G401 (cell line): ENCODE data around the gene KCNMA1. TPM values are rescaled to one million over a fixed set of nuclear protein-coding genes. Genes with fewer than 3 reads are reported as not detected.

ENCODE experiments used
- DNase-seq: peaks from one replicate; pipeline ENCODE4 v3.0.0-alpha.2; 2015; ENCODE audit warnings: low spot score
- in situ Hi-C: cut with HindIII; loops from 2 replicates; pipeline ENCODE4 v1.10.0; 2016; ENCODE audit warnings: low sequenced_read_pairs, mixed read lengths
- total RNA-seq: library from RNA; depleted of rRNA; stranded (reverse); fragments of >200 nt; shearing (Covaris generic); gene quantifications from 2 replicates; pipeline ENCODE4 v1.2.3, GENCODE V29; 2014

Gene KCNMA1
- total RNA-seq, 1 experiment from 2014 or later, result 0.81 TPM

DNA sequence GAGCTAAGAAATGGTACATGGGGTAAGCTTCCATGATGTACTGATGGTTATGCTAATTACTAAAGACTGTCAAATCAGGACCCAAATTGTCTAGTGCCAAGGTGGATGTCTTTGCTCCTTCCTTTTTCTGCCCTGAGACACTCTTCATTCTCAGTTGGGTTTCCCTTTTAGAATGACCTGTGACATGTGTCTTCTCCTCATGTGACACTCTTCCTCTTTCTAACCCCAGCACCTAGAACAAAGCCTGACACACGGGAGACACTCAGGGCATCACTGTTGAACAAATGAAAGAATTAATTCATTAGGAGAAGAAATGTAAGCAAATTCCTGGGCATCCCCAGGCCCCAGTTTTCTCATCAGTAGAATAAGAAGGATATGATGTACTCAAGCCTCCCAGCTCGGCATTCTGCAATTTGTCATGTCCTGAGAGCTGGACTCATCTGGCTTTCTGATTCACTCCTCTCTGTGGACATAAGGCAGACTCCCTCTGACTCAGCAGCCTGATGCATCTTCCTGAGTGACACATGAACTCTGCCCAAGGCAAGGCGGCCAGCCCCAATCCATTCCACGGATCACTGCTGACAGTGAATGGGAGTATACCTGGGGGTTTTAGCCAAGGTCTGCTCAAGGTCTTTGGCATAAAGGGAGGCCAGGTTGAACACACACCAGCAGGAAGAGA lies 473.8 kb downstream of the KCNMA1 start:
- no peak for DNase-seq
- in situ Hi-C loops, result loop anchor here (25.0 kb wide), 1 partner anchor 473 kb away; the partner anchor contains the start of gene KCNMA1

DNA sequence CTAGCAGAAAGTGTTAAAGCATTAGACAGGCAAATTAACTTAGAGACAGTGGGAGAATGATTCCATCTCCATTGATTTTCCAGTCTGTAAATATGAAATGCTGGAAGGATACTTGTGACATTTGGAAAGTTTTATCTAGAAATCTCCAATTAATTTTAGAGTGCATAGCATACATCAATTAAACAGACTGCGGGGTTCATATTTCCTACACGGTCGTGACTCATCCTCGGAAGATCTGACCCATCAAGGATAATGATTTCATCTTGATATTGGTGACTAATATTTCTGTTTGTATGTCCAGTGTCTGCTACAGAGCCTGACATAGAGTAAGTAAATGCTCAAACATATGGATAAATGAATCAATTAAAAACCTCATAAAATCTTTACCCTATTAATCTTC lies 474.9 kb downstream of the KCNMA1 start:
- in situ Hi-C loops, result loop anchor here (25.0 kb wide), 1 partner anchor 475 kb away; the partner anchor contains the start of gene KCNMA1
- DNase-seq, result no peak

DNA sequence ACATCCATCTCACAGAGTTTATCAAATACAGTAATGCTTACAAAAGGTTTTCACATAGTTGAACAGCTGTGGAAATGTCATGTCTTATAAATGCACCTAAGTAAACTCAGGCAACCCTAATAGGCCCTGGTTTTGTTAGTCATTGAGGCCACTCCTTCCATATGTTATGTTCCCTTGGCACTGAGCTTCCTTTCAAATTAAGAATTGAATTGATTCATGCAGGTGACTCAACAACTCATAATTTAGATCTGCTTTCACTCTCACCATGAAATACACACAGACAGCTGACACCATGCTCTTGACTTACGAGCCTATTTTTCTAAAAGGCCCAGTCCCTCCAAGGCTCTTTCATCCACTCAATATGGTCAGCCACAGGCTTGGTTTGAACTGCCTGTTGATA lies 476.9 kb downstream of the KCNMA1 start:
- DNase-seq, result no peak
- in situ Hi-C loops, result loop anchor here (25.0 kb wide), 1 partner anchor 477 kb away; the partner anchor contains the start of gene KCNMA1

DNA sequence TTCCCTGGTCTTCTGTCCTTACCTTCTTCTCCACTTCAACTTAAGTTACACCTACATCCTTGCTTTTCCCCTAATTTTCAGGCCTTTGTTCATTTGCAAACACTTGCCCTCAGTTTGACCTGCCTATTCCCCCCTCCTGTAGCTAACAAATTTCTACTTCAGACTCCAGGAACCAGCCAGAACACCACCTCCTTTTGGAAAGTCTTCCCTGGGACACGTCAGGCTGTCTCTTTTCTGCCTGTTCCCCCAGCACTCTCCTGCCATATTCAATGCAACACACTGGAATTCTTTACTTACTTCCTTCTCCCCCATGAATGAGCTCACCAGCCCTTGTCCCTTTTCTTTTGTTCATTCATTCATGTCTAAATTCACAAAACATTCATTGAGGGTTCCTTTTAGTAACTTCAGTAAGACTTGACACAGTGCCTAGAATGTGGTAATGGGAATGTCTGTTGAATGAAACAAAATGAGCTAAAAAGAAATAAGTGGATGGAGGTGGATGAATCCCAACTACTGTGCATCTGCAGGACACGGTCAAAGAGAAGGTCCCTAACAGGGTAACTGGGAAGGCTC lies 478.0 kb downstream of the KCNMA1 start:
- in situ Hi-C loops, result loop anchor here (25.0 kb wide), 1 partner anchor 478 kb away; the partner anchor contains the start of gene KCNMA1
- no peak for DNase-seq

DNA sequence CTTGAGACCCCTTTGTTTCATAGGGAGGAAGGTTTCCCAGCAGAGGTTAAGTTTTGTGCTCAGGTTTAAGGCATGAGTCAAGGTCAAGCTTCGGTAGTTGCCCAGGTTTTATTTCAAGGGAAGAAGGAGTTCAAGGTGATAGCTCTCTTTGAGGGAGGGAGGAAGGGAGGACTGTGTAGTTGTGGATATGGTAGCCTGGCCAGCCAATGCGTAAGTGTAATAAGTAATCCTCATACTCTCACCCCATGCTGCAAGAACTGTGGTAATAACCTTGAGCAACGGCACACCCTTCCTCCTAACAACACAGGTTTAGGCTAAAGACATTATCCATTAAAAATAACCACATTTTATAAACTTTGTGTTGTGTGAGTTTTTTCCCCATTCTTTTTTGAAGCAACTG lies 478.9 kb downstream of the KCNMA1 start:
- in situ Hi-C loops, result loop anchor here (25.0 kb wide), 1 partner anchor 479 kb away; the partner anchor contains the start of gene KCNMA1
- DNase-seq, result no peak

DNA sequence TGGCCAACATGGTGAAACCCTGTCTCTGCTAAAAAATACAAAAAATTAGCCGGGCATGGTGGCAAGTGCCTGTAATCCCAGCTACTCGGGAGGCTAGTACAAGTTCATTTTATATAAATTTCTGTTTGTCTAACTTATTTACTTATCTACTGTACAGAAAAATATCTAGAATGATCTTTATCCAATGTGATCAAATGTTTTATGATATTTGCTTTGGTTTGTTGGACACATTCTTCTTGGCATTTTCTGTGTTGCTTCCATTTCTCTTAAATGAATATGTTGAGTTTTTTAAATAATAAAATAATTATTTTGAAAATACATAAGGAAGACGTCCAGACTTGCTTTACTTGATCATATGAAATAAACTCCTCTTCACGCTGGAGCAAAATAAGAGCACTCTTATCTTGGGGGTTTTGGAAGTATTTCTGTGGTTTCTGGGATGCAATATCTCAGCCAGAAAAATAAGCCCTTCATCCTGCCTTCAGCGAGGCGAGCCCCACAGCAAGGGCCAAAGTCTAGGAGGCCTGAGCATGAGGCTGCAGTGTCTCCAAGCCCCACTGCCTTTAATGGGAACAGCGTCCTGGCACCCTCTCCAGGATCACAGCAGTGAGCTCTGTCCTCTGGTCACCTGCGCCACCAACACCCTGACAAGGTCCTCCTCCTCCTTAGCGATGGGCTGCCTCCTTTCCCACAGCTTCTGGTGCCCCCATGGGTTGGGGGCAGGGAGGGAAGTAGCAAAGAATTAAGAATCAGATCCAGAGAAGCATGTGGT lies 480.2 kb downstream of the KCNMA1 start:
- no peak for DNase-seq
- in situ Hi-C loops, result loop anchor here (25.0 kb wide), 1 partner anchor 480 kb away; the partner anchor contains the start of gene KCNMA1

DNA sequence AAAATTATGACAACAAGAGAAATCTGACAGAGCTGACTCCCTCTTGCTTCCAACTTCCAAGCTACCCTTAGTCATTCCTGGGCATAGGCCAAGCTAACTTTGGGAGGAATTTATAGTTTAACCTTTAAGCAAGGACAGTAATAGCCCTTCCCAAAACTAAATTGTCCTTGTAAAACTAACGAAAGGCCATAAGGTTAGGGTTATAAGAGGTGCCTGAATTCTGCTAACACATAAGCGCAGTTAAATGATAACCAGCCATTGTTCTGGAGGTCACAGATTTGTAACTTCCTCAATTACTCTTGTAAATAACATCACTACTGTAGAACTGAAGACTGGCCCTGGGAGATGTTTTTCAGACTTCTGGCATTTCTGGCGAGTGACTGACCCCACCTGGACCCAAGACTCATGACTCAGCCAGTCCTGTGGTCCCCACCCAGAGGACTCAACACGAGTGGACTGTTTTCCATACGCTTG lies 481.2 kb downstream of the KCNMA1 start:
- DNase-seq, result no peak

DNA sequence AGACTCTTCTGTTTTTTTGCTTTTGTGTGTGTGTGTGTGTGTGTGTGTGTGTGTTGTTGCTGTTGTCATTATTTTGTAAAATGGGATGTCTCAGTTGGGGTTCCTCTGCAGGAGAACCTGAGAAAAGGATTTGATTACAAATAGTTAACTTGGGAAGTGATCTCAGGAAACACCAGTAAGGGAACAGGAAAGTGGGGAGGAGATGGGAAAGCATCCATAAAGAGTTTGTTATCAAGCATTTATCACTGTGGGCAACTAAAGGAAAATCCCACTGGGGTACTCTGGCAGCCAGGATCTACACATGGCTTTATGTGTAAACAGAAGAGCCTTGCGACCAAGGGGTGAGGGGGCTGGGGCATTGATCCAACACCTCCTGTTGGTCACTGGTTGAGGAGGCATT lies 485.4 kb downstream of the KCNMA1 start:
- in situ Hi-C loops, result loop anchor here (25.0 kb wide), 1 partner anchor 485 kb away; the partner anchor contains the start of gene KCNMA1
- DNase-seq, result no peak

More for the DNA sequence above, 481.2 kb downstream of the KCNMA1 start:
- in situ Hi-C loops, result loop anchor here (25.0 kb wide), 1 partner anchor 481 kb away; the partner anchor contains the start of gene KCNMA1

DNA sequence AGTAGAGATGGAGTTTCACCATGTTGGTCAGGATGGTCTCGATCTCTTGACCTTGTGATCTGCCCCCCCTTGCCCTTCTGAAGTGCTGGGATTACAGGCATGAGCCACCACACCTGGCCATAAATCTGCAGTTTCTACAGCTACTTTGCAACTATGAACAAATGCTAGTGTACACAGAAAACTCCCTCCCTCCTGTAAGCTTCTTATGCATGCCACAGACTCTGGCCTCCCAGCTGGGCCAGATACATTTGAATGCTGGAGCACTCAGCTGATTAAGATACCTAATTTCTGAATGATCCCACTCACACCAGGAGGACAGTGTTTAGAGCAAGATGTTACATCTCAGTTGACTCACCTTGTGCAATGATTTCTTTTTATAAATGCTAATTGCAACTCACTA lies 486.2 kb downstream of the KCNMA1 start:
- no peak for DNase-seq
- in situ Hi-C loops, result loop anchor here (25.0 kb wide), 1 partner anchor 486 kb away; the partner anchor contains the start of gene KCNMA1

DNA sequence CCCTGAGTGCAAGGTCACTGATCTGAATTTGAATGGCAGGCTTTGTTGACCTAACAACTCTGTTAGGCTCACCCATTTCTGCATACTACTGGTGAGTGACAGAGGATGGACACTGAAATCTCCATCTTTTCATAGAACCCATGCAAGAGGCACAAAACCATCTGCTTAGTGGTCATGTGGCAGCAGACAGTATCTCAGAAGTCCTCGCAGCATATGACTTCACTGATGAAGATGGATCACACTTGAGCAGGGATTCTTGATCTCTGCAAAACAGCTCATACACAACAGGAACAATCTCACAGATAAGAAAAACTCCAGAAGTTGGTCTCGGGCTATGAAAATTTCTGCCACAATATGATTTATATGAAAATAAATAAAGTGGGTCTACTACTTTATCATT lies 487.9 kb downstream of the KCNMA1 start:
- no peak for DNase-seq
- in situ Hi-C loops, result loop anchor here (25.0 kb wide), 1 partner anchor 488 kb away; the partner anchor contains the start of gene KCNMA1

DNA sequence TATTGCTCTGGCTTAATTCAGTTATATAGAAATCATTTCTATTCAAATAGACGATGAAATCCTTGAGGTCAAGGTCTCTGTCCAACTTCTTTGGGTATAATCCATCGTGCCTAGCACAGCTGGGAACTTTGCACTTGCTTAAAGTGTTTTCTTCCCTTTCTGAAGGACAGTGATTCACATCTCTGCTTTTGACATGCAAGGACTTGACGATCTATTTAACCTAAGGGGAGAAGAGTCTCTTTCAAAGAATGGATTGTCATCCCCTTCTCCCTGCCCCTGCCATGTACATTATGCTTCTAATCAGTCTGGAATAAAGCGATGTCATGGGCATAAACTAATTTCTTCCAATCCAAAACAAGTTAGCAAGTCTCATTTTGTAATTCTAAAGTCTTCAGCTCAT lies 488.6 kb downstream of the KCNMA1 start:
- in situ Hi-C loops, result no loop called here
- no peak for DNase-seq

DNA sequence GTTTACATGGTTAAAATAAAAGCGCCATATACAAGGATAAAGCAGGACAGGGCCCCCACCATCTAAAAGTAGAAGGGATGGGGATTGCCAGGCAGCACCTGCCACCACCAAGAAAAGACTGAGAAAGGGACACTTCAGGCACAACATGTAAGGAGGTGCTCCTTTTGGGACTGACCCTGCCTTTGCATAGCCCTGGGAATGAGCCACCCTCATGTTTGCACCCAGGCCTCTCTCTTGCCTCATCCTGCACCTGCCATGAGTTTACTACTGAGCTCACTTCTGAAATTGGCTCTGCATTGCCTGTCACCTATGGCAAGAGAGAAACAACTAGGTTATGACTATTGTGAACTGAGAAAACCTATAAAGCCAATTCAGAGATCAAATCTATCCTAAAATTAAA lies 489.7 kb downstream of the KCNMA1 start:
- no peak for DNase-seq
- in situ Hi-C loops, result no loop called here

DNA sequence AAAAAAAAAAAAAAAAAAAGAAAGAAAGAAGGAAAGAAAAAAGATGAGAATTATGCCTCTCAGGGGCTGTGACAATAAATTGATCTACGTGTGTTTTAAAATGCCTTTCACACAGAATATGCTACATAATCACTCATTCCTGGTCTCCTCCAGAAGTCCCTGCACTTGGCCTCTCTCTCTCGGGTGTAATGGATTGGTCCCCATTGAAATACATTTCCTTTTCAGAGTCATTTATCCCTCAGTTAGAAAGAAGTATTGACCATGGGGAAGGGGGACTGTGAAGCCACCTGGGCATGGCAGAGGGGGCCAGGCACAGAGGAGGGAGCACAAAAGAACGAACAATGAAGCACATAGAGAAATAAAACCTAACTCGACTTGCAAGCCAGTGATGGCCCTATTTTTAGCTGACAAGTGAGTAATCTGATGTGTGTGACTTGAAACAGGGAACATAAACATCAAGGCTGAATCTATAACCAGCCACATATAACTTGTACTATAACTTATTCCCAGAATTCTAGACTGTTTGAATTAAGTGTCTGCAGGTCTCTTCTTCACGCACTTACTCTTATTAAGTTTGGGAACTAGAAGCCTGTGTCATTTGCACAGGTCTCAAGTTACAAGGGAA lies 490.8 kb downstream of the KCNMA1 start:
- in situ Hi-C loops, result no loop called here
- no peak for DNase-seq

DNA sequence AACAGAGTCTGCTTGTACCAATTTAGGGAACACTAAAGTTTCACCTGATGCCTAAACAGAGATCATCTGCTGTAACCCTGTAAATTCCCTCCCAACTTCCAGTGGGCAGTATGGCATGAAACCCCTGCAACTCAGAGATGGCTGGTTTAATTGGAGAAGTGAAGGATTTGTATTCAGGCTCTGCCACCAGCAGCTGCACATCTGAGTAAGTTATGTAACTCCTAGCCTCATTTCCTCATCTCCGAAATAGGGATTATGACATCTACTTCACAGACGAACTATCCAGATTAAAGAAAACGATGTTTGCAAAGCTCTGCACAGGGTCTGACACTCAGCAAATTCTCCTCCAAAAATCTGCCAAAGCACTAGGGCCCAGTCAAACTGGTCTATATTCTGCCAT lies 493.0 kb downstream of the KCNMA1 start:
- no peak for DNase-seq
- in situ Hi-C loops, result no loop called here

DNA sequence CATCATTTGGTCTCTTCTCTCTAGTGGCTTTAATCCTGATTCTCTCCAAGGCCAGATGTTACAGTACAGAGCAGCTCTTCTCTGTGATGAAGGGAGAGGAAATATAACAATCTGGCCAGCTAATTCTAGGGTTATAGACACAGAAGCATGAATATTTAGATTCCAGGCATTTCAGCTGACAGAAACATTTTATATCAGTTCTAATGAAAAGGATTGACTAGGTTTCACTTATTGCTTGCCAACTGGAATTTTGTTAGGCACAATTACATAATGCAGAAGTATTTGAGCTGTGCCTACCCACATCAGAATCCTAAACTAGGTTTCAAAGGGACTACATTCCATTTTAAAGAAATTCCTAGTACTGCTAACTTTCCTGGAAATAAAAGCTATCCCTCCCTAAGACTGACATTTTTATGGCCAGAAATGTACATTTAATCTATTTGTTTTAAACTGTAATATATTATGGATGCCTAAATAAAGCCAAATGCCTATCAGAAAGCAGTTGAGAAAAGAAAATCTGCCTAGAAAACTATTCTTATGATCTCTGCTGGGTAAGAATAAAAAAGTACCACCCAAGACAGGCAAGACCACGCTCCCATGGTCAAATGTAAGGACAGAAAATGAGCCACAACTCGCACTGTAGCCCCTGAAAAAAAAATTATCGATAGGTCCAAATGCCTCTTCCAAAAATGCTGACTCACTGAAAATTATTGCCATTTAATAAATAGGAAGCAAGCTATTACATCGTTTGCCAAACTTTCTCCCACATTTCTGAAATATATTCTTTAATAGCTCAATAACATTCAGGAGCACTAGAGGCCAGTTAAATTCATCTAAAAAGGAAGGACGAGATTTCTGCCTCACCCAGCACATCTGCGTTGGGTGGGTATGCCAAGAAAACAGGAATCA lies 498.1 kb downstream of the KCNMA1 start:
- DNase-seq, result no peak
- in situ Hi-C loops, result no loop called here

DNA sequence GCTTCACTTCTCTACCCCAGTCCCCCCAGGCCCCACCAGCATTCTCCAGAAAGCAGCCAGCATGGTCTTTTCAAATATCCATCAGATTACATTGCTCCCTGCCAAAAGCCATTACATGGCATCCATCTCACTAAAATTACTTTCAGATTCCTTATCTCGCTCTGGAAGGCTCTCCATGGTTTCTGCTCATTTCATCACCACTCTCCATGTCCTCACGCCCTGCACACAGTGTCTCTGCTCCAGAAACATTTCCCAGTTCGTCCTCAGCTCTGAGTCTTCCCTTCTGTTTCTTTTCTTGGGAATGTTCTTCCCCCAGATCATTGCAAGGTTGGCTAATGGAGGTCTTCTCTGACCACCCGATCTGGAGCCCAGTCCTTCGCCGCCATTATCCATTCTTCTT lies 499.1 kb downstream of the KCNMA1 start:
- in situ Hi-C loops, result no loop called here
- no peak for DNase-seq

DNA sequence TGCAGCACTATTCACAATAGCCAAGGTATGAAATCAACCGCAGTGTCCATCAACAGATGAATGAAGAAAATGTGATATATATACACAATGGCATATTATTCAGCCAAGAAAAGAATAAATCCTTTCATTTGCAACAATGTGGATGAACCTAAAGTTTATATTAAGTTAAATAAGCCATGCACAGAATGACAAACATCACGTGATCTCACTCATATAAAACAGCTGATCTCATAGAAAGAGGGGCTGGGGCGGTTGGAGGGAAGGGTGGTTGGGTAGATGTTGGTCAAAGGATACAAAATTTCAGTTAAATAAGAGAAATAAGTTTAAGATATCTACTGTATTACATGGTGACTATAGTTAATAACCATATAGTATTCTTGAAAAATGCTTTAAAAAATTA lies 502.1 kb downstream of the KCNMA1 start:
- no peak for DNase-seq
- in situ Hi-C loops, result no loop called here

DNA sequence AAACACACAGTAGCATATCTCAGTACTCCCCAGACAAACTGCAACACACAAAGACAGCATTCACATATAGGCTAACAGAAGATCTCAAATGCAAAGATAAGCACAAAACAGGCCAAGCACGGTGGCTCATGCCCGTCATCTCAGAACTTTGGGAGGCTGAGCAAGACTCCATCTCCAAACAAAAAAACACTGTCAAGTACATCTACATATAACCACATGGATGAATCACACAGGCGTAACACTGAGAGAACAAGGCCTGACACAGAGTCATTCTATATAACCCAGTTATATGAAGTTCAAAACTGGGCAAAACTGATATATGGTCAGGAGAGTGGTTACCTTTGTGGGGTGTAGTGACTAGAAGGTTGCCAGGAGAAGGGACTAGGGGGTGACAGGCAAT lies 506.4 kb downstream of the KCNMA1 start:
- in situ Hi-C loops, result no loop called here

More for the DNA sequence above, 506.4 kb downstream of the KCNMA1 start:
- no peak for DNase-seq
